Hippocampal formation (tissue), 2 donors: ENCODE data around the gene RASEF.
A peak's percentile ranks its signal among the peaks of the same experiment; 100 is the strongest.

ENCODE experiments used
- DNase-seq, 2 donors: peaks; one replicate each; lab custom pipeline; 2025; lab: John Stamatoyannopoulos, UW

RASEF gene

DNA sequence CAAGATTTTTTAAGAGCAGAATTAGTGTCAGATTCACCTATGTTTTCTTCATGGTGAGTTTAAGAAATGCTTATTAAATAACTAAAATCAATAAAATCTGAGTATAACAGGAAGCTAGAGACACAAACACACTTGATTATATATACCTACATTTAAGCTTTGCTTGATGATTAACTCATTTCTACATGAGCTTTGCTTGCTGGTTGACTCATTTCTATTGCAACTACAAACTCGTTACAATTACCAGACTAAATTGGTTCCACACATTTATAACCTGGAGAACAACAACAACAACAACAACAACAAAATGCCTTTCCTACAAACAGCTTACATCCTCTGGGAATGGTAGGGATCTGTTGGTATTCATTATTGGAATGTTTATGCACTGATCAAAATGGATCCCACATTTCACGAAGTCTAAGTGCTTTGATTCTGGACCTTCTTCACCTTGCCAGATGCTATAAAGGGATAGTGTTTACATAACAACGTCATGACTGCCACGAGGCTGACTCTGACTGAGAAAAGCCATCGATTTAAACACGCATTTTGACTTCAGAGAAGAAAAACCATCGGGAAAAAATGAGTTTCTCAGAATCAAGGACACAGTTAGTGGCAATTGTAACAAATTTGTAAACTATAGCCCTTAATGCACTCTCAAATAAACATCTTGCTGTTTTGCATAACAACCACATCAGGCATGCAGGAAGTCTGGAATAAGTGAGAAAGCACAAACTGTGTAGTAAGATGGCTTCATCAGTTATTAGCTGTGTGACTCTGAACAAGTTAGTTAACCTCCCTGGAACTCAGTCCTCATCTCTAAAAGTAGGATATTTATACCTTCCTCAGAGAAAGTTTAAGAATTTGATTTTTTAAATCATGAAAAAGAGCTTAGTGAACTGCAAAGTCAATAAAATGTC, 49.8 kb downstream of the RASEF start:
- no peak for DNase-seq

DNA sequence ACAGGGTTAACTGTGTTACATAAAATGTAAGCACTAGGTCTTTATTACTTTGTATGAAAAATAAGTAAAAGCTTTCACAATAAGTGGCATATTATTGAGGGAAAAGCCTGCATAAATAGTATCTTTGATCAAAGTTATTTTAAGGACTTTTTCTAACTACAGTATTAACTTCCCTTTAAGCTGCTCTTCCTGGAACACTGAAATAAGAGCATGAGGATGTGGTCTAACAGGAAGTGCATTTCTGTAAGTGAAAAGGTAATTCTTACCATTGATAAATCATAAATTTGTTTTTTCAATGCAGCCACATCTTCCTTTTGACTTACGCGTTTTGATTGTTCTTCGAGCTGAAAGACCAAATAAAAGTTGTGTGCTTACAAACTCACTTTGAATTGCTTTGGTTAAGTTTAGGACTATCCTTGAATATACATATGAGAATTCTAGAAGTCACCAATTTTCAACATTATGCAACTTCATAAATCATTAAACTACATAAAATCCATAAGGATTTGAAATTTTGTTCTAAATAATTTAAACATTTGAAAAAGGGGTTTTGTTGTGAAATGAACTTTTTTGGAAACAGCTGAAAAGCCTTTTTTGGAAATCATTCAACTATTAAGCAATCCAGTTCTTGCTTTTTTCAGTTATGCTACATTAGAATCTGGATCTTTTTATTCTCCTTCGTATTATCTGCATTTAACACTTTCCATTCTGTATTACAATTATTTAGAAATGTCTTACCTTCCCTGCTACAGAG, 50.6 kb downstream of the RASEF start:
- DNase-seq: no peak

- DNase-seq: no peak
Observed at GRCh38 chr9:83011611-83012010, 51.3 kb downstream of the RASEF start.

GRCh38 chr9:83007521-83008300, 55.2 kb downstream of the RASEF start:
- no peak for DNase-seq

DNA sequence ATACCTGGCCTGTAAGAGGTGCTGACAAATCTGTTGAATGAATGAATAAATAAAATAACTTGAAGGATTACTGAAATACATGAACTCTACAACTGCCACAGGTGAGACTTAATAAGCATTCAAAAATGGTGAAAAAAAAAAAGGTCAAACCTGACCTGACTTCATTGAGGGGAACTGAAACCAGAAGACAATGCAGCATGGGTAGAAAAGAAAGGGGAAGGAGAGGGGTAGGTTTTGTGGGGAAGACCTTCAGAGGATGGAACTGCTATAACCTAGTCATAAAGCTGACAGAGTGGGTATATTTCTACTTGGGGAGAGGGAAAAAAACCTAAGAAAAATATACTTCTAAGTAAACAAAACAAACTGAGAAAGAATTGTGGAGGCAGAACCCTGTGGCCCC, 56.6 kb downstream of the RASEF start:
- no peak for DNase-seq

DNA sequence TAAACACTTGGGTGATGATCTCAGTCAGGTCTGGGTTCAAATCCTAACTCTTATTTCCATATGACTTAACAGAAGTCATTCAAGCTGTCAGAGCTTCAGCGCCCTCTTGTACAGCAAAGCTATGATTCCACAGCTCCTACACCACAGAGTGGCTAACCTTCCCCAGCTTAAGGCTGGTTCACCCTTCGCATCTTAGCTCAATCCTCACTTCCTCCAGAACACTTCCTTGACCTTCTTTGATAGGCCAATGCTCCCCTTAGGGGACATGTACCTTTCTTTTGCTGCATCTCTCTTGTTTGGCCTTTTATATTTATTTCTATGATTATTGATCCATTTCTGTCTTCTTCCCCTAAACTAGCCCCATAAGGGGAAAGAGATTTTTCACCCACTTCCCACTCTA, 57.0 kb downstream of the RASEF start:
- no peak for DNase-seq

DNA sequence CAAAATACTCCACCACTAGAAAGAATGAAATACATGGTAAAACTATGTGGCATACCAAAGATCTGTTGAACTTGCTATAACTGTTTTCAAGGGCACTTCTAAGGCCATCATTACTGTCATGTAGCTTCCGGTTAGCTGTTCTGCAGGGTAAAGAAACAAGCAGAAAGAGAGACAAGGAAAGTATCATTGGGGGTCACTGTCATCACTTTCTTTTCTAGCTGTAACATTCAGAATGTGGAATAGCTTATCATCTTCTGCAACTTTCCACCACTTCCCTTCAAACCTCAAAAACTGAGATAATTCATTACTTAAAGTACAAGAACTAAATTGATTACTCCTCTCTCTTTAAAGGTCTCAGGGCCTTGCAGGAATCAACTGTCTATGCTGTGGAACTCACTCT, 57.6 kb downstream of the RASEF start:
- no peak for DNase-seq

GRCh38 chr9:83002329-83002728, 60.6 kb downstream of the RASEF start:
- DNase-seq: no peak

DNA sequence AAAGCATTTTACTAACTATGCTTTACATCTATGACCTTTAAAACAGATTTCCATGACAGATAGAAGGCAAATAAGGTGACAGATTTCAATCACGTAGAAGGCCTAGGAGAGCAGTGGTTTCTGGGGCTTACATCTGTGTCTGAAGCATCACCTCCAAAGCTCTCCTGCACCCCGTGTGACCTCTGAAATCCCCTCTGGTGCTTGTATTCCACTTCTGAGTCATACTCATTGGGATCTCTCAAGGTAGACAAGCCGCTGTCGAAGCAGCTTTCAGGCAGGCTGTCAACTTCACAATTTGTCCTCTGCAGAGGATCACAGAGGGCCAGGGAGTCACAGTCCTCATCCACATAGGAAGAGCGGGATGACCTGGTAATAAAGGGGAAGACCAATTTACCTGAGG, 62.2 kb downstream of the RASEF start:
- no peak for DNase-seq

GRCh38 chr9:82998409-82998808, 64.5 kb downstream of the RASEF start:
- no peak for DNase-seq

GRCh38 chr9:82997476-82998140, 65.3 kb downstream of the RASEF start:
- no peak for DNase-seq

DNA sequence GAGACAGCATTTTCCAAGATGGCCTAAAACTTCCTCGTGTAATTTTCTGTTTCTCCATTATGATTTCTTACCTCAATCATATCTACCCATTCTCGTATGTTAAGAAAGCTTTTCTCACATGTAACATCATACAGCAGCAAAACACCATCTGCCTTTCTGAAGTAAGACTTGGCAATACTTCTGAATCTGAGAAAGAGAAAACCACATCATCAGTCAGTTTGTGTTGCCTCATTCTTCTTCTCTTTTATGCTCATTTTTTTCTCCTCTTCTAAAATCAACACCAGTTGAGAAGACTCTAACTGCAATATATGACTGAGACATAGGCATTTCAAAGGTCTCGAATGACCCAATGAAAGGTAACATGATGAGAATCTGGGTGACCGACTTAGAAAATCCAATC, 66.0 kb downstream of the RASEF start:
- no peak for DNase-seq

GRCh38 chr9:82993856-82994605, 68.9 kb downstream of the RASEF start:
- DNase-seq: no peak

- DNase-seq: peak in 1 of 2 donors; percentile 17
Observed at GRCh38 chr9:82991671-82992070, 71.3 kb downstream of the RASEF start.

DNA sequence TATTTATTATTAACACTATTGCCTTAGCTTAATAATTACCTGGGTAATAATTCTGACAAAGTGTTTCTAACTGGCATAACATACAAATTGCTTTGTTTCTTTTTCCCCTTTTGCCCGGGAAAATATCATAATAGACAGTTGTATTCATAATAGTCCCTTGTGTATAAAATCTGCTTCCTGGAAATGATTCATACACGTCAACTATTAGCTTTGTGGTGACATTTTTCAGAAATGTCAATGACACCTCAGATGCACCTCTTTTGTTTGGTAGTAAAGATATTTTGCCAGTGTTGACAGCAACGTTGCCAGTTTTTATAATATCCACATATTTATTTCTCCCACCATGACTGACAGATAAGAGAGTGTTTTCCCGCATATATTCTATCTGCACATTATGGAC, 73.0 kb downstream of the RASEF start:
- DNase-seq: no peak

- no peak for DNase-seq
Observed at GRCh38 chr9:82988488-82988887, 74.5 kb downstream of the RASEF start.

GRCh38 chr9:82987370-82988189, 75.4 kb downstream of the RASEF start:
- no peak for DNase-seq

GRCh38 chr9:82981552-82981951, 81.4 kb downstream of the RASEF start:
- DNase-seq: no peak

GRCh38 chr9:82975176-82975575, 87.8 kb downstream of the RASEF start:
- no peak for DNase-seq

- DNase-seq: no peak
Observed at GRCh38 chr9:82972446-82972845, 90.5 kb downstream of the RASEF start.
